ENCODE results near the gene LARP4B.

GRCh38 chr10:949446-949845 is 17.9 kb upstream of the LARP4B start:
- TF ChIP-seq CTCF (optimal IDR thresholded peaks at IDR 0.05 in 1 of 3, IDR thresholded peaks at IDR 0.05 in 1 of 3, conservative IDR thresholded peaks at IDR 0.05 in 1 of 3; ENCODE audit: extremely low read depth in 1 of 3, insufficient read depth in 2 of 3, low read length in 3 of 3) (no peak), EZH2 (IDR thresholded peaks at IDR 0.05; ENCODE audit: low read length) (no peak)
